Measurements from ENCODE around the gene CELF3.
"Not testable (repeated sequence)": the region's sequence is repeated elsewhere in the genome, so short reads cannot be mapped to it uniquely, and the experiment has no call there.

CELF3 gene

DNA sequence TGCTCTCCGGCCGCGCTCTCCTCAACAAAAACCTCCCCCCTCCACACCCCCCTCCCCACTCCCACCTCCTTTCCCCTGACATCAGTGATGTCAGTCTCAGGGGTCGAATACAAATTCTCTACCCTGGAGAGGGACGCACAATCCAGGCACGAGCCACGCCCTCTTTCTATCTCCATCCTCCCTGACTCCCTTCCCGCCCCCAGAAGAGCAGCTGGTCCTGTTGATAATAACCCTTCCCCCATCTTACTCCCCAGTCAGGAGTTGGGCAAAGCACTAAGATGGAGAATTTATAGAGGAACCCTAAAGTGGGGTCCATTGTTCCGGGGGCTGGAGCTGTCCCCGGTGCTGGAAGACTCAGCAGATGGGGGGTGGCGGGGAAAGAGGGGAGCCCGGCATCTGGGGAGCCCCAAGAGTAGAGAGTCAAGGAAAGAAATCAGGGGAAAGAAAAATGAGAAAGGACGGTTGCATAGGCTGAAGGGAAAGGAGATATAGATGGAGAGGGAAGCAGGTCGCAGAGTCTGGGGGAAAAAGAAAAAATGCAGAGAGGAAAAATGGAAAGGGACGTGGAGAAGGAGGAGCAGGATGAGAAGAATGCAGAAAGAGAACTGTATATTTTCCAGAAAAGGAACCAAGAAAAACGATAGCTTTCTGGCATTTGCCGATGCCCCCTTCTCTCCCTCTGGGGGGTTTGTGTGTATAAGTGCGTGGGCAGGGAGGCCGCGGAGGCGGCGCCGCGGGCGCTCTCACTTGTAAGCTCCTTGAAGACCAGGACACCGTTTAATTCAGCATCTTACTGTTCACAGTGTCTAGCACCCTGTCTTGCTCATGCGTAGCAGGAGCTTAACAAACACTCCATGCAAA lies at the start of gene CELF3:
CELF3 (minus strand) TSS at position 33 of the 861 bp plus-strand sequence. CDS start 783 bp downstream, outside the sequence.
- DNase-seq (ENCODE audit: insufficient read length, low spot score) (no peak), FAIRE-seq (no peak)

DNA sequence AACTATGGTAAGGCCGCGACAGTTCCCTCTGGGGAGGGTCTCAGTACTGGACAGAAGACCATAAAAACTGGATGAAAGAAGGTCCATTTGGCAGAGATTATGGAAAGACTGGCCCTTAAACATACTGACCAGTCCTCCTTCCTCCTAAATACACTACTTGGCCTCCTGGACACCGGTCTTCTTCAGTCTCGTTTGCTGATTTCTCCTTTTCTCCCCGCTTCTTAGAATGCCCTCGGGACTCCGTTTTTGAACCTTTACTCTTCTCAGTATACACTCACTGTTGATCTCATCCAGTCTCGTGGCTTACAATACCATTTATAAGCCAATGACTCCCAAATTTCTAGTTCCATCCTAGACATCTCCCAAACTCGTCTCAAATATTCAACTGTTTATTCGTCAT lies 47.4 kb upstream of the CELF3 start:
- DNase-seq (ENCODE audit: insufficient read length, low spot score) (no peak), FAIRE-seq (no peak)

DNA sequence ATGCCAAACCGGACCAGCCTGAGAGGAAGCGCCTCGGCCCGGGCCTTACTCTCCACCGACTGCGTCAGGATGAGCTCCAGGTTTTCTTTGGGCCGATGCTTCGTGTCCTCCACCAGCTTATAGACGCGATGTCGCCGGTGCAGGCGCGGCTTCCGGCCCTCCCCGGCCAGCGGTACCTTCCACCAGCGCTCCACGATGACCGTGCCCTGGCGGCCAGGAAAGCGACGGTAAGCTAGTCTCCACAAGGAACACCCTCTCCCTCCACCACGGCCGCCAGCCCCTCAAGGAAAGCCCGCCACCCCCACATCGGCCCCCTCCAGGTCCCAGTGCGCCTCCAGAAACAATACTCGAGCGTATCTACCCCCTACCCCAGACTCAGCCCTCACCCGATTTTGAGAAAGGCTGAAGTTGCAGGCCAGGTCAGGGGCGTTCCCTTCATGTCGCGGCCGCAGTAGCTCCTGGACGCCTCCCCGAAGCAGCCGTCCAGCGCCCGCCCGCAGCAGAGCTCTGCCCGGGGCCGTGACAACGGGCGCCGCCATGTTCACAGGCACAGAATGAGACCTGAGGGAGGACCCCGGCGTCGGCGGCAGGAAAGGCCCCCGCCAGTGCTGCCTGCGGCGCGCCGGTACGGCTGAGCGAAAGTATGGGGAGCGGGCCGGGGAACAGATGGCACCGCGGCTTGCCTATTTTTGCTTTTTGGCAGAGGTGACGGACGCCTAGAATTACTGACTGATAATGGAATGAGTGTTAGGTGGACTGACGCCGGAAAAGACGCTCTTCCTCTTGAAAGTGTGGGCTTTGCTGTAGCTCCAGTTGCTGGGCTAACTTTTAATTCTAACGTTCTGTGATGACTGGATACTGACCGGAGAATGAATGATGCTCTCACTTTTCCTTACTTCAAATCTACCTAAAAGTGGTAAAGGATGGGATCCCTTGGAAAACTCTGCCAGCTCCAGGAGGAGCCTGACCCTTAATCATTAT lies 46.6 kb upstream of the CELF3 start, which contains the start of gene MRPL9:
MRPL9 (minus strand) TSS at position 556 of the 981 bp plus-strand sequence; CDS start at position 539, 17 bp downstream.
- peak; percentile 20 for FAIRE-seq
- peak; percentile 89 for DNase-seq (ENCODE audit: insufficient read length, low spot score)

GRCh38 chr1:151760597-151761385 lies 44.2 kb upstream of the CELF3 start:
- DNase-seq (ENCODE audit: insufficient read length, low spot score) (no peak), FAIRE-seq (no peak)

DNA sequence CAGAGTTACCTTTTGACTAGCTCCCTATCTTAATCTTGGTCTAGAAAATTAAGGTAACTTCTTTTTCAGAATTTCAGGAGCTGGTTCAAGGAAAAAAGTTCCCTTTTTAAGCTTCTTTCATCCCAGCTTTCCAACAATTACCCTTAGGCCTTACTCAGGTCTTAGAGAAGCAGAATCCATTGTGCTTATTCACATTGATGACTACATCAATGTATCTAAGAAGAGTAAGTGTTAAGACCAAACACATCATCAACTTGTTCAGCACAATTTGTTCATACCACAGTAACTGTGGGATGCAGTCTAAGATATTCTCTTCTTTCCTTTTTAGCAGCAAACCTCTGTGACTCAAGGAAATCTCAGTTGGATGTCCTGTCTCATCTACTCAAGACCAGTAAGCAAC lies 42.6 kb upstream of the CELF3 start:
- FAIRE-seq (no peak), DNase-seq (ENCODE audit: insufficient read length, low spot score) (no peak)

DNA sequence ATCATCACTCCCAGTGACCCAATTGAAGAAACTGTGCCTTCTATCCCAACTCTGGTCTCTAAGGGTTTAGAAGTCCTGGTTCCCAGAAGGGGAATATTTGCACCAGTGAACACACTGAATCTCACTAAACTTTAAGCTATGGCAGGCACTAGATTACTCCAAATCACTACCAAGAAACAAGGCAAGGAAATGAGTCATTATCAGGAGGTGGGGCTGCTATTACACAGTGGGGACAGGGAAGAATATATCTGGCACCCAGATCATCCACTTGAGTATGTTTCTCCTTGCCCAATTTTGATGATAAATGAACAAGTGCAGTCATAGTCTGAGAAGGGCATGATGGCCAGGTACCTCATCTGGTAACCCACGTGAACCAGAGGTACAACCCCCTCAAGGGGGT lies 39.7 kb upstream of the CELF3 start:
- DNase-seq (ENCODE audit: insufficient read length, low spot score) = no peak
- no peak for FAIRE-seq

GRCh38 chr1:151741516-151741915 lies 24.9 kb upstream of the CELF3 start:
- no peak for DNase-seq (ENCODE audit: insufficient read length, low spot score)
- FAIRE-seq = no peak

- no peak for DNase-seq (ENCODE audit: insufficient read length, low spot score)
- FAIRE-seq = no peak
Measured at GRCh38 chr1:151739590-151740355, 23.2 kb upstream of the CELF3 start.

DNA sequence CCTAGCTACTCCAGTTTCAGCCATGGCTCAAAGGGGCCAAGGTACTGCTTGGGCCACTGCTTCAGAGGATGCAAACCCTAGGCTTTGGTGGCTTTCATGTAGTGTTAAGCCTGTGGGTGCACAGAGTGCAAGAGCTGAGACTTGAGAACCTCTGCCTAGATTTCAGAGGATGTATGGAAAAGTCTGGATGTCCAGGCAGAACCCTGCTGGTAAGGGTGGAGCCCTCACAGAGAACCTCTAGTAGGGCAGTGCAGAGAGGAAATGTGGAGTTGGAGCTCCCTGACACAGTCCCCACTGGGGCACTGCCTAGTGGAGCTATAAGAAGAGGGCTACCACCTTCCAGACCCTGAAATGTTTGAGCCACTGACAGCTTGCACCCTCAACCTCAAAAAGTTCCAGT lies 20.9 kb upstream of the CELF3 start:
- DNase-seq (ENCODE audit: insufficient read length, low spot score) = no peak
- no peak for FAIRE-seq

DNA sequence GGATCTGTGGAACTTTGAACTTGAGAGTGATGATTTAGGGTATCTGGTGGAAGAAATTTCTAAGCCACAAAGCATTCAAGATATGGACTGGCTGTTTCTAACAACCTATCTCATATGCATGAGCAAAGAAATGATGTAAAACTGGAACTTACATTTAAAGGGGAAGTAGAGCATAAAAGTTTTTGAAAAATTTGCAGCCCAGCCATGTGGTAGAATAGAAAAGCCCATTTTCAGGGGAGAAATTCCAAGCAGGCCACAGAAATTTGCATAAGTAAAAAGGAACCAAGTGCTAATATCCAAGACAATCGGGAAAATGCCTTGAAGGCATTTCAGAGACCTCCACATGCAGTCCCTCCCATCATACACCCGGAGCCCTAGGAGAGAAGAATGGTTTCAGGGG lies 20.4 kb upstream of the CELF3 start:
- DNase-seq (ENCODE audit: insufficient read length, low spot score) = no peak
- no peak for FAIRE-seq

GRCh38 chr1:151733995-151734394 lies 17.4 kb upstream of the CELF3 start:
- DNase-seq (ENCODE audit: insufficient read length, low spot score); FAIRE-seq: not testable (repeated sequence)

DNA sequence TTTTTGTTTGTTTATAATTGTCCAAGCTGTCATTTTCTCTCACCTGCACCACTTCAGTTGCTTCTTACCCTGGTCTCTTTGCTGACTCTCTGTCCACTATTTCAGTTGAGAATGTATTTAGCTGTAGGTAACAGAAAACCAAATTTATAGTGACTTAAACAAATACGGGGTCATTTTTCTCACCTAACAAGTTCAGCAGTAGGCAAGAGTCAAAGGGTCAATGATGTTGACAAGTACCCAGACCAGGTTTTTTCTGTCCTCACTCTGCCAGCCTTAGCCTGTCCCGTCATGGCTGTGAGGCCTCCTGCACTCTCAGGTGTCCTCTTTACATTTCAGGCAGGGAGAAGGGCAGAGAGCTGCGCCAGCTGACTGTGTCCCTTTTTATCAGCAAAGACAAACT lies 16.5 kb upstream of the CELF3 start:
- no peak for DNase-seq (ENCODE audit: insufficient read length, low spot score)
- FAIRE-seq = no peak

- DNase-seq (ENCODE audit: insufficient read length, low spot score) = no peak
- FAIRE-seq = no peak
Measured at GRCh38 chr1:151729966-151730291, 13.3 kb upstream of the CELF3 start.

DNA sequence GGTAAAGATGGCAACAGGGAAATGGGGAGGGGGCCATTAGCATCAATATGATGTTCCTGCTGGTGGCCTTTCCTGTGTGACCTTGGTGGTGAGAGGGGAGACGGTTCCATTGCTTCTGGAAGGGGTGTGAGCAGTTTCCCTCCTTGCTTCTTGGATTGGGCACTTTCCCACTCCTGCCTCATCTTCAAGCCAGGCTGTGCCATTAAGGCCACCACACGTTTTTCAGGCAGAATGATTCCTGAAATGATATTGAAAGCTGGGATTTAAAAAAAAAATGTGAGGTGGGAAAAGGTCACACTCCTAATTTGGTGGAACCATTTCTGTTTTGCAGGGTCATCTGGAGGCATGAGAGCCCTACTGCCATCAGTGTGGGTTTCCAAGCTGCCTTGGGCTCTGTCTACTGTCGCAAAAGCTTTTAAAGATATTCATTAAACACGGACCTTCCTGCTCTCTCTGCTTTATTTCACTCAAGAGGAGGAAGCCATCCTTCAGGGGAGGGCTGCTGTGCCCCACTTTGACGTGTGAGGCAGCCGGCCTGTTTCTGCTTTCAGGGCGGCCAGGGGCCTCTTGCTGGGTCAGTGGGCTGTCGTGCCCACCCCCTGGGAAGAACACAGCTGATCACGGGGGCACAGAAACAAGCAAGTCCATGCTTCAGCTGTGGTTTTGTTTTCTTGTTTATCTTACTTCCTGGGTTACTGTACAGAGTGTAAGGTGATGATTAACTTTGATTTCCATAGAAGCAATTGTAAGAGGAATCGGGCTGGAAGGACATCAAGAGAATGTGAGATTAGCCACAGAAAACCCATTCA lies 12.8 kb upstream of the CELF3 start:
- DNase-seq (ENCODE audit: insufficient read length, low spot score) (no peak), FAIRE-seq (no peak)

DNA sequence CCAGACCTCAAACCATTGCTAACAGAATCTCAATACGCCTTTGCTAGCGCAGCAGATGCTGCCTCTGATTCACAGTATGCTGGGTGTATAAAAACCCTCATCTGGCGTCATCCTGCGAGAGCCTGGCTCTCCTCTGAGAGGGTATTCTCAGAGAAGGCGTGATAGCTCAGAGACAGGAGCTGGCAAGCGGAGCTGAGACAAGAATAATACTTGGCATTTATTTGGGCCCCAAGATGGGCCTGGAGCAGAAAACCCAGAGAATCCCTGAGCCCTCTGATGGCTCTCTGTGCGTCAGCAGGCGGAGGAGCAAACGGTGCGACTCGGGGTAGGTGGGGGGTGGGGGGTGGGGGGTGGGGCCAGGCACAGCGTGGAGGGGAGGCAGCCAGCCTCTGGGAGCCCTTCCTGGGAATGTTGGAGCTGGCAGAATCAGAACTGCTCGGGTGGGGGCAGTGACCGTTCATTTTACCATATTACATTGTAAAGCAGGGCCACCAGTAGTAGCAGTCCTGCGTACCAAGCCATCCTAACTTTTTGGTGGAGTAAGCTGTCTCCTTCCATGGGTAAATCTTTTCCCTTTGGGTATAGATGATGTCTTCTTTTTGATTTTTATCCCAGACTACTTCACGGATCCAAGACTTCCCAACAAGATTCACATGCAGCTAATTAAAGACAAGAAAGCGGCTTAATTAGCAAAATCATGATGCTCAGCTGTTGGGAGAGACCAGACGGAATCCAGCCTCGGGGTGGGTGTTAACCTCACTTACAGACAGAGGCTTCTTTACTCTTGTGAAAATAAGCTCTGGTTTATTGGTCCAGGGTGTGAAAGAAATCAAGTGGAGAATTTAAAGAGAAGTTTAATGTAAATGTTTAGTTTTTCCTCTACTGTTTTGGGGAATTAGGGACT lies 11.8 kb upstream of the CELF3 start:
- FAIRE-seq (no peak), DNase-seq (ENCODE audit: insufficient read length, low spot score) (no peak)

- DNase-seq (ENCODE audit: insufficient read length, low spot score) (no peak), FAIRE-seq (no peak)
Measured at GRCh38 chr1:151723726-151724370, 7.2 kb upstream of the CELF3 start.

DNA sequence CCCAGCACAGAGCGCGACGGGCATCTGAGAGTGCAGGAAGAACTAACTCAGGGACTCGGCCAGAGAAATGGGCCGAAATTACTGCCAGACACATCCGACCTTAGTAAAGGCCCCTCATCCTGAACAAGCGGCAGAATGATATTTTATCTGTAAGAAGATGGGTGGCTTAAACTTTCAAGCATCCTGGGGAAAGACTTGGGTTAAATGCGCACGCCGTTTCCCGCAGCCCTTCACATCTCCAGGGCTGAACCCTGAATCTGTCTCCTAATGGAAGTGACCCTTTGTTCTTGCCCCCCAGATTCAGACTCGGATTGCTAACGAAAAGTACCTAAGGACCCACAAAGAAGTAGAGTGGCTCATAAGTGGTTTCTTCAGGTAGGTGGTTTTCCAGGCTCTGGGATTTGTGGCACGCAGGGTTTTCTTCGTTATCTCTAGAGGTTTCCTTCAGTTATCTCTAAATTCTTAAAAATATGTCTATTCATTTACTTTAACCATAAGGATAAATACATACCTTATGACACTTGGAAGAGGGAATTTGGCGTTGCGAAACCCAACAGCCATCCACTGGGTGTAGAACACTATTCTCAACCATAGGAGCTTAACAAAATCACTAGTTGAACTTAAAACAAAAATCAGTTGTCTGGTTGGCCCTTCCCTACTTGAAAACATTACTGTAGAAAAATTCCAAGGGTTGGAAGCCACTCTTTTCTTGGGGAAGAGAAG lies 5.3 kb upstream of the CELF3 start:
- no peak for DNase-seq (ENCODE audit: insufficient read length, low spot score)
- no peak for FAIRE-seq
